Smooth muscle cell (in vitro differentiated cells): ENCODE results near the gene USP44. TPM values are rescaled to one million over a fixed set of nuclear protein-coding genes. Genes with fewer than 3 reads are reported as not detected.

Experiments
- DNase-seq: peaks from one replicate; lab custom pipeline; 2025; ENCODE audit not compliant: unreplicated experiment; lab: John Stamatoyannopoulos, UW
- H2AFZ ChIP-seq: fragments of 200-600 bp; sonication (generic); 2 replicates; pipeline ENCODE4 v1.6.0; 2016; ENCODE audit warnings: antibody characterized with exemption, low read depth, mild to moderate bottlenecking
- H3F3A ChIP-seq: fragments of 200-600 bp; sonication (generic); 2 replicates; pipeline ENCODE4 v1.6.0; 2017; ENCODE audit warnings: antibody characterized with exemption, low read depth
- H3K27ac ChIP-seq: fragments of 200-600 bp; sonication (generic); 2 replicates; pipeline ENCODE4 v1.5.1; 2016; ENCODE audit warnings: low read depth, mild to moderate bottlenecking
- H3K27me3 ChIP-seq: fragments of 200-600 bp; sonication (generic); 2 replicates; pipeline ENCODE4 v1.6.1; 2016; ENCODE audit warnings: low read depth, mild to moderate bottlenecking
- H3K36me3 ChIP-seq: fragments of 200-600 bp; sonication (generic); 2 replicates; pipeline ENCODE4 v1.5.1; 2016; ENCODE audit warnings: low read depth
- H3K4me1 ChIP-seq: fragments of 200-600 bp; sonication (generic); 2 replicates; pipeline ENCODE4 v1.5.1; 2016; ENCODE audit warnings: low read depth
- H3K4me2 ChIP-seq: fragments of 200-600 bp; sonication (generic); 2 replicates; pipeline ENCODE4 v1.6.0; 2016; ENCODE audit warnings: mild to moderate bottlenecking
- H3K4me3 ChIP-seq: fragments of 200-600 bp; sonication (generic); 2 replicates; pipeline ENCODE4 v1.5.1; 2016; ENCODE audit warnings: mild to moderate bottlenecking
- H3K79me2 ChIP-seq: fragments of 200-600 bp; sonication (generic); 2 replicates; pipeline ENCODE4 v1.6.0; 2016; ENCODE audit warnings: low read depth, mild to moderate bottlenecking
- H3K9ac ChIP-seq: fragments of 200-600 bp; sonication (generic); 2 replicates; pipeline ENCODE4 v1.6.0; 2016; ENCODE audit warnings: low read depth
- H3K9me3 ChIP-seq: fragments of 200-600 bp; sonication (generic); replicated peaks from 2 replicates; pipeline ENCODE4 v1.5.1; 2016; ENCODE audit warnings: low read depth
- H4K20me1 ChIP-seq: fragments of 200-600 bp; sonication (generic); 2 replicates; pipeline ENCODE4 v1.6.0; 2016; ENCODE audit warnings: low read depth
- CTCF ChIP-seq: fragments of 200-600 bp; sonication (generic); IDR thresholded peaks from 2 replicates; pipeline ENCODE4 v1.5.1; 2017; ENCODE audit warnings: borderline replicate concordance, mild to moderate bottlenecking, antibody characterized with exemption; ENCODE audit not compliant: insufficient read depth, poor library complexity, severe bottlenecking
- WGBS: methylation state at CpG from one replicate; pipeline ENCODE4 v1.1.7; 2016; ENCODE audit warnings: low lambda C conversion rate; 5-methylcytosine and 5-hydroxymethylcytosine counted together
- polyA plus RNA-seq: library from polyadenylated mRNA; unstranded; fragments of >200 nt; fragmentation: Nextera tagmentation; extraction: Ambion mirVana; gene quantifications from 2 replicates; pipeline ENCODE4 v1.2.1, GENCODE V29; 2016
- total RNA-seq: library from RNA; depleted of rRNA; stranded (reverse); fragments of >200 nt; gene quantifications from 2 replicates; pipeline ENCODE4 v1.2.3, GENCODE V29; 2014

USP44 gene
- total and polyA plus RNA-seq, 2 experiments from 2014 or later: 0.10 TPM; not detected in 1

GRCh38 chr12:95473231-95473883 is 77.9 kb downstream of the USP44 start:
- peaks cover 44% of the 10 kb centered on the region for H3K79me2 ChIP-seq
- no peaks in the 10 kb centered on the region for H3K9me3 ChIP-seq
- peak overlapping the region; percentile 92 for H3K4me2 ChIP-seq
- H2AFZ ChIP-seq: peak overlapping the region; percentile 98
- H3K9ac ChIP-seq: peak overlapping the region; percentile 98
- peaks cover 4% of the 10 kb centered on the region for H3F3A ChIP-seq
- H3K27me3 ChIP-seq: no peaks in the 10 kb centered on the region
- H3K4me1 ChIP-seq: peaks cover 12% of the 10 kb centered on the region
- peaks cover 26% of the 10 kb centered on the region for H4K20me1 ChIP-seq
- no peak for TF ChIP-seq CTCF
- H3K36me3 ChIP-seq: peaks cover 5% of the 10 kb centered on the region
- DNase-seq: peak; percentile 17
- under 1% methylated on average over 23 of the region's 23 CpGs for WGBS
- H3K4me3 ChIP-seq: peak overlapping the region; percentile 95
- H3K27ac ChIP-seq: peak overlapping the region; percentile 91

GRCh38 chr12:95470300-95470699 is 81.0 kb downstream of the USP44 start:
- 55% methylated on average over 1 of the region's 1 CpG for WGBS
- TF ChIP-seq CTCF: no peak
- Histone ChIP-seq H3K4me2 (no peak overlapping the region), H3K9ac (no peak overlapping the region), H3K36me3 (no peaks in the 10 kb centered on the region), H3F3A (peaks cover 4% of the 10 kb centered on the region), H3K9me3 (no peaks in the 10 kb centered on the region), H3K27me3 (no peaks in the 10 kb centered on the region), H3K27ac (no peak overlapping the region), H4K20me1 (peaks cover 7% of the 10 kb centered on the region), H2AFZ (no peak overlapping the region), H3K4me1 (peaks cover 5% of the 10 kb centered on the region), H3K79me2 (peaks cover 14% of the 10 kb centered on the region), H3K4me3 (no peak overlapping the region)
- no peak for DNase-seq

Other genes starting within 250 kb of the USP44 start
- 54.8 and 101 TPM in 2 replicates for gene METAP2, start 77.3 kb downstream of the USP44 start, total RNA-seq
- 39.2 and 42.3 TPM in 2 replicates for gene METAP2, start 77.3 kb downstream of the USP44 start, polyA plus RNA-seq
- 0.49 and 0.94 TPM in 2 replicates for gene NTN4, start 239.3 kb upstream of the USP44 start, total RNA-seq
- 1.8 TPM in 1 of 2 replicates, not detected in the other for gene NTN4, start 239.3 kb upstream of the USP44 start, polyA plus RNA-seq